ENCODE data around the gene USP11.

DNA sequence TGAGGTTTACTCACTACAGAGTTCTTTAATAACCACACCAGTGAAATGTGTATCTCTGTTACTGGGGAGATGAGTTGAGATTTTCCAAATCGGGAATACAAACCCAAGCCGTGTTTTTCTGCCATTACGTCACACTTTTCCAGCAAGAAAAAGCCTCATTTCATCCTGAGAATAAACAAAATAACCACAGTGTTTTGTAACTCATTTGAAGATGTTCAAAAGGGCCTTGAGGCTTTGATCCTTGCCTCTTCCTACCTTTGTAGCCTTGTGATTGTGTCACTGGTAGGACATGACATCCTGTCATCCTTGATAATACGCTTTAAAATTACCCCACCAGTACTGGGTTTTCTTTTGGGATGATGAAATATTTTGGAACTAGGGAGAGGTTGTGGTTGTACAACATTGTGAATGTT is 2.9 kb downstream of the USP11 start:
- TF ChIP-seq, protein P1, sequence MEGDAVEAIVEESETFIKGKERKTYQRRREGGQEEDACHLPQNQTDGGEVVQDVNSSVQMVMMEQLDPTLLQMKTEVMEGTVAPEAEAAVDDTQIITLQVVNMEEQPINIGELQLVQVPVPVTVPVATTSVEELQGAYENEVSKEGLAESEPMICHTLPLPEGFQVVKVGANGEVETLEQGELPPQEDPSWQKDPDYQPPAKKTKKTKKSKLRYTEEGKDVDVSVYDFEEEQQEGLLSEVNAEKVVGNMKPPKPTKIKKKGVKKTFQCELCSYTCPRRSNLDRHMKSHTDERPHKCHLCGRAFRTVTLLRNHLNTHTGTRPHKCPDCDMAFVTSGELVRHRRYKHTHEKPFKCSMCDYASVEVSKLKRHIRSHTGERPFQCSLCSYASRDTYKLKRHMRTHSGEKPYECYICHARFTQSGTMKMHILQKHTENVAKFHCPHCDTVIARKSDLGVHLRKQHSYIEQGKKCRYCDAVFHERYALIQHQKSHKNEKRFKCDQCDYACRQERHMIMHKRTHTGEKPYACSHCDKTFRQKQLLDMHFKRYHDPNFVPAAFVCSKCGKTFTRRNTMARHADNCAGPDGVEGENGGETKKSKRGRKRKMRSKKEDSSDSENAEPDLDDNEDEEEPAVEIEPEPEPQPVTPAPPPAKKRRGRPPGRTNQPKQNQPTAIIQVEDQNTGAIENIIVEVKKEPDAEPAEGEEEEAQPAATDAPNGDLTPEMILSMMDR (IDR thresholded peaks at IDR 0.05), result no peak
- no peak for TF ChIP-seq EZH2 (IDR thresholded peaks at IDR 0.05)

Measured in neural progenitor cell (in vitro differentiated cells).